GM21360 (cell line): ENCODE results near the gene RIMKLB.
"Not testable (repeated sequence)": the region's sequence is repeated elsewhere in the genome, so short reads cannot be mapped to it uniquely, and the experiment has no call there.

Experiments
- ATAC-seq: cut with Tn5 transposase; IDR thresholded peaks from one replicate; pipeline ENCODE4 v1.9.1; 2021; ENCODE audit warnings: mild to moderate bottlenecking, moderate library complexity; ENCODE audit not compliant: unreplicated experiment

Gene RIMKLB

DNA sequence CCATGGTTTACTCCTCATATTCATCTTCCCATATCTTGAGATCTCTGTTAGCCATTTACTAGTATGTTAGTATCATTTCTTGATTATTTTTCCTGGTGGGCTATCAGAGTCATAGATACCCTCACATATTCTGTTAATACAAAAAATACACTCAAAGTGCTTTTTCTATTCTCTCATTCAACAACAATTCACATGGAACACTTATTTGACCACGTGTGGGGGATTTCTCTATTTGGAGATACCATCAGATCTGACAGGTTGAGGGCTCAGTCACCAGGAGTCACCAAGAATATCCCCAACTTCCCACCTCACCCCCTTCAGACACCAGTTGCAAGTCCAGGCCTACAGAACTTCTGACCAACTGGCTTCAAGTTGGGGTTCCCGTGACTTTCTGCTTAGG lies 72.7 kb downstream of the RIMKLB start:
- ATAC-seq, result no peak

DNA sequence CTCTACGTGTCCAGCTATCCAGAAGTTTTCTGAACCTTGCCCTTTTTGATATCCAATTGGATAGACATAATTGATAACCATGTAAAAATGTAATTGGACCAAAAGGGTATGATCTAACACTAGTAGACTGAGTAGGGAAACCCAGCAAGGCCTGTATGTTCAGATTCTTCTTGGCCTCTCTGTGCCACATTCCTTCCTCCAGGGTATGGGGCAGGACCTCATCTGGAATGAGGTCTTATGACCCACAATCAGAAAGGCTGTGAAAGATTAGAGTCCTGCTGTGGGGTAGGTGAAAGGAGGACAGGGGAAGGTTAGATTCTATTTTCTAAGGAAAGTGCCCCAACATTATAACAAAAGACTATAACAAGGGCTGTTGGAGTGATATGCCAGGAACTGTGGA lies 73.3 kb downstream of the RIMKLB start:
- no peak for ATAC-seq

DNA sequence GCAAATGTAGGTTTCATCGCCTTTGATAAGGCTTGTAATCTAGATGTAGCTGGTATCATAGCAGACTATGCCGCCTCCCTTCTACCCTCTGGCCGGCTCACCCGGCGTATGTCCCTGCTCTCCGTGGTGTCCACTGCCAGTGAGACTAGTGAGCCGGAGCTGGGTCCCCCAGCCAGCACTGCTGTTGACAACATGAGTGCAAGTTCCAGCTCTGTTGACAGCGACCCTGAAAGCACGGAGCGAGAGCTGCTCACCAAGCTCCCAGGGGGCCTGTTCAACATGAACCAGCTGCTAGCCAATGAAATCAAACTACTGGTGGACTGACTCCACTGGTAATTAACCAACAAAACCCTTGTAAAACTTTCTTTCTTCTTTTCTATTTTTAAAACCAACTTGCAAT lies 75.7 kb downstream of the RIMKLB start:
- ATAC-seq, result no peak

DNA sequence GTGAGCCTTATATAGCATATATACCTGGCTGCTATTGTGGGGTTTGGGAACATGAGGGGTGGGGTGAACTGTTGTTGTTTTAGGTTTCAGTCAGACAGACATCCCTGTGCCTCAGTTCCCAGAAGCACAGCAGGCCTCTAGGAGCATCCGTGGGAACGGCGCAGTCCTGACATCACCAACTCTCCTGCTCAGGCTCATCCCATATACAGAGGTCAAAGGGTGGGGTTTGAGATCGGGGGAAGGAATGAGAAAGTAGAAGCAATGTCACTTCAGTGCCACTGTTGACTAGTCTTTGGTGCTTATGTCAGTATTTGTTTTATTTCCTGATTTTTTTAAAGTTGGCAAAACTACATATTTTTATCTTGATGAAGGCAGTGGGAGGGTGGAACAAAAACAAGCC lies 81.5 kb downstream of the RIMKLB start:
- no peak for ATAC-seq

DNA sequence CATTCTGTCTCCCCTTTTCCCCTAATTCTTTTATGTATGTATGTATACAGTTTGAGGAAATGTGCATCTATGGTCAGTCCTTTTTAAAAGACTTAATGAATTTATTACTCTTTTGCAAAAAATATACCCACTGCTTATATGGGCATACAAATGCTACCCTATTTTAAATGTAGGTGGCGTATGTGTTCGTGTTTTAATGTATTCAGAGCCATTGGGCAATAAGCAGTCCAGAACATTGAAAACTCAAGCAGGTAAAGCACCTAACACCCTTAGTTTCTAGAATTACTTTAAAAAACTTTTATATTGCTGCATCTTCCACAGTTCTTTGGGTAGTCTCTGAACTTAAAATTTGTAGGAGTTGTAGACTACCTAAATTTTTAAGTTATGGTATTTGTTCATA lies 82.1 kb downstream of the RIMKLB start:
- no peak for ATAC-seq

DNA sequence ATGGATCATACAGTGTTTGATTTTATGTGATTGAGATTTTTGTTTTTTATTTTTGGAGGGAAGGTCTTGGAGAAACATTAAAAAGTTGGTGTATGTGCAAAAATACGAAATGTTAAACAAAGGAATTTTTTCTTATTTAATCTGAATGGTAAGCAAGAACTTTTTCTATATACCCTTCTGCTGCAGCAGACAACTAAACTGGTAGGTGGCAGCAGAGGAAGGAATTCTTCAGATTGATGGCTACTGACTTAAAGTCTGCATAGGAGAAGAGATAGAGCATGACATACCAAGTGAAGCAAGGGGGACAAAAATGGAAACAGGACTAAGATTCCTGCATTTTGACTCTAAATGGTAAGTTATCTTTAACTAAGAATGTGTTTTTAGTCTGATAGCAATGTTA lies 82.6 kb downstream of the RIMKLB start:
- no peak for ATAC-seq

DNA sequence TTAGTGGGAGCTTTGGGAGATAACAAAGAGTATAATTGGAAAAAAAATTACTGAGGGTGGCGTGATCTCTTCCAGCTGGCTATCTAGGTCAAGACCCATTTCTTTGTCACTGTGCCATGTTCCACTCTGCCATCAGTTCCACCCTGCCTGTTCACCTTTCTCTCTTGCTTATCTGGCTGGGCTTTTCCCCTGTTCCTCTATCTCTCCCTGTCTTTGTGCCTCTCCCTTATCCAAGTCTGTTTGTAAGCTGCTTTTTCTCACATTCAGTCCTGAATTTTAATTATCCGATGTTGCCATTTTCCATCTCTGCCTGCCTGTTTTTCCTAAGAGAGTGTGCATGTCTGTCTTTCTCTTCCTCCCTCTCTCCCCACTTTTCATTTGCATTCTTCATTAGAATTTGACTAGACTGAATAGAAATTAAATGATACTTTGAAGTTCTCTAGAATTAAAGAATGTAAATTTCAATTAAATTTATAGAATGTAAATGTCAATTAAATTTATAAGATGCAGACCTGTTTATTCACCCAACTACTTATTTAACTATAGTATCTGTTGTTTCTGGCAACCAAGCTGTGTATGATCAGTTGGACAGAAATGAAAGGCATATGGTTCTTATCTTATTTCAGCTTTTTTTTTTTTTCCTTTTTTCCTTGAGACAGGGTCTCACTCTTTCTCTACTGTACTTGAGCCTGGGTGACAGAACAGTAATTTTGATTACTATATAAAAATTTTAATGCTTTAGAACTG lies 83.8 kb downstream of the RIMKLB start:
- no peak for ATAC-seq

DNA sequence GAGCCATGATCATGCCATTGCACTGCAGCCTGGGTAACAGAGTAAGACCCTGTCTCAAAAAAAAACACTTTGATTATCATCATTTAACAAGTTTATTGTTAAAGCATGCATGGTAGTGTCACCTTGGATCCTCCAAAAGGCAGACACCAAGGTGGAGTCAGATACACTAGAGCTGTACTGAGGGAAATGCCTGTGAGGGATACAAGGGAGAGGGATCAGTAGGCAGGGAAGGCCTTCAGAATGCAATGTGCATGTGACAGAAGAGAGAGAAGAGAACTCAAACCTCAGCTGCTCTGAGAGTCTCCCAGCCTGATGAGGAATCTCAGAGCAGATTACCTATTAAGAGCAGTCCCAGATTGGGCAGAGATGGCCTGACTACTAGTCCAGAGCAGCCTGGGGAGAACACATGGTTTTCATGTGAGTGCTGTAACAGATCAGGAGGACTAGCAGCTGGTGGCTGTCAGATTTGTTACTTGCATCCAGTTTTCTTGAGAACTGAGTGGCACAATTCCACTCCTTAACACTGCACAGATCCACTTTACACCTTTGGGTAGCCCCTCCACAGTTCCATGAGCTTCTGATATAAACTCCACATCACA lies 86.6 kb downstream of the RIMKLB start:
- no peak for ATAC-seq

DNA sequence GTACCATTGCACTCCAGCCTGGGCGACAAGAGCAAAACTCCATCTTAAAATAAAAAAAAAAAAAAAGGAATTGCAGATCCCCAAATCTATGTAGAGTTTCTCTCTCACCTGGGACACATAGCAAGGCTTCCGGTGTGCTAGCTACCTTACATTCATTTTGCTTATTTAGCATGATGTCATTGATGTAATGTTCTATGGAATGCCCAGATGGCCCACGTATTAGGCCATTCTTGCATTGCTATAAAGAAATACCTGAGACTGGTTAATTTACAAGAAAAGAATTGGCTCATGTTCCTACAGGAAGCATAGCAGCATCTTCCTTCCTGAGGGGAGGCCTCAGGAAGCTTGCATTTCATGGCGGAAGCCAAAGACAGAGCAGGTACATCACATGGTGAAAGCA lies 87.7 kb downstream of the RIMKLB start:
- ATAC-seq, result no peak

DNA sequence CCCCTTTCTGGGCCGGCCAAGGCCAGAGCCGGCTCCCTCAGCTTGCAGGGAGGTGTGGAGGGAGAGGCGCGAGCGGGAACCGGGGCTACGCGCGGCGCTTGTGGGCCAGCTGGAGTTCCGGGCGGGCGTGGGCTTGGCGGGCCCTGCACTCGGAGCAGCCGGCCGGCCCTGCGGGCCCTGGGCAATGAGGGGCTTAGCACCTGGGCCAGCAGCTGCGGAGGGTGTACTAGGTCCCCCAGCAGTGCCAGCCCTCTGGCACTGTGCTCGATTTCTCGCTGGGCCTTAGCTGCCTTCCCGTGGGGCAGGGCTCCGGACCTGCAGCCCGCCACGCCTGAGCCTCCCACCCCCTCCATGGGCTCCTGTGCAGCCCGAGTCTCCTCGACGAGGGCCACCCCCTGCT lies 89.4 kb downstream of the RIMKLB start:
- ATAC-seq, result not testable (repeated sequence)

DNA sequence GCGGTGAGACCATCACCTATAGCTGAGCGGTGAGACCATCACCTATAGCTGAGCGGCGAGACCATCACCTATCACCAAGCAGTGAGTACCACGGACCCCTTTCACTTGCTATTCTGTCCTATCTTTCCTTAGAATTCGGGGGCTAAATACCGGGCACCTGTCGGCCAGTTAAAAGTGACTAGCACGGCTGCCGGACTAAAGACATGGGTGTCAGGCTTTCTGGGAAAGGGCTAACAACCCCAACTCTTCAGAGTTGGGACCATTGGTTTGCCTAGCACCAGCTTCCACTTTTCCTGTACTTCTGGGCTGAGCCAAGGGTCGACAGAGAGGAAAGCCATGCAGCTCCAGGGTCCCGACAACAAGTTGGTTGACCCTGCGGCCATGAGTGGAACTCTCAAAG lies 90.9 kb downstream of the RIMKLB start:
- ATAC-seq, result not testable (repeated sequence)

DNA sequence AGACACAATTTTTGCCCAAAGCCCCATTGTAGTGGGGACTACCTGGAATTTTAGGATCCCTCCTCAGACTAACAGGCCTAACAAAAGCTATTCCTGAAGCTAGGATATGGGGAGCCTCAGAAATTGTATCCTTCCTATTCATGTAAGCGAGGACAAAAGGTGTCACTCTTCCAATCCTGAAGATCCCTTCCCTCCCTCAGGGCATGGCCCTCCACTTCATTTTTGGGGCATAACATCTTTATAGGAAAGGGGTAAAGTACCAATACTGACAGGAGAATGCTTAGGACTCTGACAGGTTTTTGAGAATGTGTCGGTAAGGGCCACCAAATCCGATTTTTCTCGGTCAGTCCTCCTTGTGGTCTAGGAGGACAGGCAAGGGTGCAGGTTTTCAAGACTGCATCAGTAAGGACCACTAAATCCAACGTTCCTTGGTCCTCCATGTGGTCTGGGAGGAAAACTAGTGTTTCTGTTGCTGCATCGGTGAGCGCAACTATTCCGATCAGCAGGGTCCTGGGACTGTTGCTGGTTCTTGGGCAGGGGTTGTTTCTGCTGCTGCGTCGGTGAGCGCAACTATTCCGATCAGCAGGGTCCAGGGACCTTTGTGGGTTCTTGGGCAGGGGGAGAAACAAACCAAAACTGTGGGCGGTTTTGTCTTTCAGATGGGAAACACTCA lies 91.7 kb downstream of the RIMKLB start:
- not testable (repeated sequence) for ATAC-seq

DNA sequence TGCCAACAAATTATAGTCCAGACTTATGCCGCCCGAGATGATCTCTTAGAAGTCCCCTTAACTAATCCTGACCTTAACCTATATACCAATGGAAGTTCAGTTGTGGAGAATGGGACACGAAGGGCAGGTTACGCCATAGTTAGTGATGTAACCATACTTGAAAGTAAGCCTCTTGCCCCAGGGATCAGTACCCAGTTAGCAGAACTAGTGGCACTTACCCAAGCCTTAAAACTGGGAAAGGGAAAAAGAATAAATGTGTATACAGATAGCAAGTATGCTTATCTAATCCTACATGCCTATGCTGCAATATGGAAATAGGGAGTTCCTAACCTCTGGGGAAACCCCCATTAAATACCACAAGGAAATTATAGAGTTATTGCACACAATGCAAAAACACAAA lies 95.4 kb downstream of the RIMKLB start:
- not testable (repeated sequence) for ATAC-seq

DNA sequence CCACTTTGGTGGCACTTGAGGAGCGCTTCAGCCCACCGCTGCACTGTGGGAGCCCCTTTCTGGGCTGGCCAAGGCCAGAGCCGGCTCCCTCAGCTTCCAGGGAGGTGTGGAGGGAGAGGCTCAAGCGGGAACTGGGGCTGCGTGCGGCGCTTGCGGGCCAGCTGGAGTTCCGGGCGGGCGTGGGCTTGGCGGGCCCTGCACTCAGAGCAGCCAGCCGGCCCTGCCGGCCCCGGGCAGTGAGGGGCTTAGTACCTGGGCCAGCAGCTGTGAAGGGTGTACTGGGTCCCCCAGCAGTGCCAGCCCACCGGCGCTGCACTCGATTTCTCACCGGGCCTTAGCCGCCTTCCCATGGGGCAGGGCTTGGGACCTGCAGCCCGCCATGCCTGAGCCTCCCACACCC lies 96.8 kb downstream of the RIMKLB start:
- not testable (repeated sequence) for ATAC-seq

DNA sequence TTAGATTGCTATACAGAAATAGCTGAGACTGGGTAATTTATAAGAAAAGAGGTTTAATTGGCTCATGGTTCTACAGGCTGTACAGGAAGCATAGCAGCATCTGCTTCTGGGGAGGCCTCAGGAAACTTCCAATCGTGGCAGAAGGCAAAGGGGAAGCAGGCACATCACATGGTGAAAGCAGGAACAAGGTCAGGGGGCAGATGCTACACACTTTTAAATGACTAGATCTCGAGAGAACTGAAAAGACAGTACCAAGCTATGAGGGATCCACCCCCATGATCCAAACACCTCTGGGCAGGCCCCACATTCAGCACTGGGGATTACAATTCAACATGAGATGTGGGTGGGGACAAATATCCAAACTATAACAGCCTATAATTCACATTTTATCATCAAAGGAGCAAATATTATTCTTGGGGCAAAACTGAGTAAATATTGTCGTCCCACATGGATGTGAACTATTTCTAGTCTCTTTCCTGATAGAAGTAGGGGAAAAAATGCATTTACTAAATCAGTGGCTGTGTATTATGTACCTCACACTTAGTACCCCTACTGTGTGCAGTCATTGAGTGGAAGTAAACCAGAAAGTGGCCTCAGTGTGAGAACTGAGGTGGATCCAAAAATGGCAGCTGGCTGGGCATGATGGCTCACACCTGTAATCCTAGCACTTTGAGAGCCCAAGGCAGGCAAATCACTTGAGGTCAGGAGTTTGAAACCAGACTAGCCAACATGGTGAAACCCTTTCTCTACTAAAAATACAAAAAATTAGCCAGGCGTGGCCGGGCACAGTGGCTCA lies 99.2 kb downstream of the RIMKLB start:
- no peak for ATAC-seq

DNA sequence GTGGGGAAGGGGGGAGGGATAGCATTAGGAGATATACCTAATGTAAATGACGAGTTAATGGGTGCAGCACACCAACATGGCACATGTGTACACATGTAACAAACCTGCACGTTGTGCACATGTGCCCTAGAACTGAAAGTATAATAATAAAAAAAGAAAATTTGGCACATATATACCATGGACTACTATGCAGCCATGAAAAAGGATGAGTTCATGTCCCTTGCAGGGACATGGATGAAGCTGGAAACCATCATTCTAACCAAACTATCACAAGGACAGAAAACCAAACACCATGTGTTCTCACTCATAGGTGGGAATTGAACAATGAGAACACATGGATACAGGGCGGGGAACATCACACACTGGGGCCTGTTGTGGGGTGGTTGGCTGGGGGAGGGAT lies 103.4 kb downstream of the RIMKLB start:
- not testable (repeated sequence) for ATAC-seq

DNA sequence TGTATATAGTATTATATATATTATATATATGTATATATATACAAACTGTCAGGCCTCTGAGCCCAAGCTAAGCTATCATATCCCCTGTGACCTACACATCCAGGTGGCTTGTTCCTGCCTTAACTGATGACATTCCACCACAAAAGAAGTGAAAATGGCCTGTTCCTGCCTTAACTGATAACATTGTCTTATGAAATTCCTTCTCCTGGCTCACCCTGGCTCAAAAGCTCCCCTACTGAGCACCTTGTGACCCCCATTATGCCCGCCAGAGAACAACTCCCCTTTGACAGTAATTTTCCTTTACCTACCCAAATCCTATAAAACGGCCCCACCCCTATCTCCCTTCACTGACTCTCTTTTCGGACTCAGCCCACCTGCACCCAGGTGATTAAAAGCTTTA lies 107.0 kb downstream of the RIMKLB start:
- not testable (repeated sequence) for ATAC-seq

DNA sequence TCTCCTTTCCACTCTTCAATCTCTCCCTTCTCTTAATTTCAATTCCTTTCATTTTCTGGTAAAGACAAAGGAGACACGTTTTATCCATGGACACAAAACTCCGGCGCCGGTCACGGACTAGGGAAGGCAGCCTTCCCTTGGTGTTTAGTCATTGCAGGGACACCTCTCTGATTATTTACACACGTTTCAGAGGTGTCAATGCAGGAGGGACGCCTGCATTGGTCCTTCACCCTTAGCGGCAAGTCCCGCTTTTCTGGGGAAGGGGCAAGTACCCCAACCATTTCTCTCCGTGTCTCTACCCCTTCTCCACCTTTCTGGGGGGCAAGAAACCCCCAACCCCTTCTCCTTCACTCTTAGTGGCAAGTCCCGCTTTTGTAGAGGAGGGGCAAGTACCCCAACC lies 107.7 kb downstream of the RIMKLB start:
- not testable (repeated sequence) for ATAC-seq

DNA sequence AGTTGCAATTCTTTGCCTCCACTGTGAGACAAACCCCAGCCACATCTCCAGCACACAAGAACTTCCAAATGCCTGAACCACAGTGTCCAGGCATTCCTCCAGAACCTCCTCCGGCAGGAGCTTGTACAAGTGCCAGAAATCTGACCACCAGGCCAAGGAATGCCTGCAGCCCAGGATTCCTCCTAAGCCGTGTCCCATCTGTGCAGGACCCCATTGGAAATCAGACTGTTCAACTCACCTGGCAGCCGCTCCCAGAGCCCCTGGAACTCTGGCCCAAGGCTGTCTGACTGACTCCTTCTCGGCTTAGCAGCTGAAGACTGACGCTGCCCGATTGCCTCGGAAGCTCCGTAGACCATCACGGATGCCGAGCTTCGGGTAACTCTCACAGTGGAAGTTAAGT lies 109.3 kb downstream of the RIMKLB start:
- not testable (repeated sequence) for ATAC-seq

DNA sequence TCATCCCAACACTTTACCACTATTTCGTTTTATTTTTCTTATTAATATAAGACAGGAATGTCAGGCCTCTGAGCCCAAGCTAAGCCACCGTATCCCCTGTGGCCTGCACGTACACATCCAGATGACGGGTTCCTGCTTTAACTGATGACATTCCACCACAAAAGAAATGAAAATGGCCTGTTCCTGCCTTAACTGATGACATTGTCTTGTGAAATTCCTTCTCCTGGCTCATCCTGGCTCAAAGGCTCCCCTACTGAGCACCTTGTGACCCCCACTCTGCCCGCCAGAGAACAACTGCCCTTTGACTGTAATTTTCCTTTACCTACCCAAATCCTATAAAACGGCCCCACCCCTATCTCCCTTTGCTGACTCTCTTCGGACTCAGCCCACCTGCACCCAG lies 112.3 kb downstream of the RIMKLB start:
- ATAC-seq, result not testable (repeated sequence)

DNA sequence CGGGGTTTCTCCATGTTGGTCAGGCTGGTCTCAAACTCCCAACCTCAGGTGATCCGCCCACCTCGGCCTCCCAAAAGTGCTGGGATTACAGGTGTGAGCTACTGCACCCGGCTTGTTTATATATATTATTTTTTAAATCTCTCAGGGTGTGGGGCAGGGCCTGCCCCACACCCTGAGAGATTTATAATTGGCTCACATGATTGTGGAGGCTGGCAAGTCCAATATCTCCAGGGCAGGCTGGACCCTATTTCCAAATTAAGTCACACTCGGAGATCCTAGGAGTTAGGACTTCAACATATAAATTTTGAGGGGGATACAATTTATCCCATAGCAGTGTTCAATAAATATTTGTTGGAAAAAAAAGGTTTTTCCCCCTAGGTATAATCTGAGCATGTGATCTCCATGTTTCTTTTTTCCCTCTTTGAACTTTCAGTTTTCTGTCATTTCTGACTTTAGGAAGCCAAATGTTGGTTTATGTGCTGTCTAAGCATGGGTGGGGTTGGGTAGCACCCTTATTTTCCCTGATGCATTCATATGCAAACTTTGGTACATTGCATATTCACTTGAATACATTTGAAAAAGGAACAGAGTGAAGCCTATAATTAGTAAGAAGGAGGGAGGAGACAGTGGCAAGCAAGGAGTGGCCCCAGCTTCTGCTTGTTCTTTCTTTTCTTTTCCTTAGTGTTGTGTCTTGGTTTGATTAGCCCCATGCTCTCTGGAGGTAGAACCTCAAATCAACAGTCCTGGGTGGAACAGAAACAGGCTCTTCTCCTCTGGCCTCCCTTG lies 116.0 kb downstream of the RIMKLB start:
- ATAC-seq, result no peak
